K562 (cell line): ENCODE results near the gene IMMP2L. TPM values are rescaled to one million over a fixed set of nuclear protein-coding genes. Genes with fewer than 3 reads are reported as not detected.

Experiments
- ATAC-seq: fragments of 200-7000 bp; cut with Tn5 transposase; 3 replicates; pipeline ENCODE4 v1.9.1; 2020; ENCODE audit warnings: moderate library complexity
- BruUV-seq: library from RNA; stranded (reverse); fragments of 400-500 nt; replicated peaks from 2 replicates; lab custom pipeline; 2021; lab: Mats Ljungman, UMichigan
- CTCF ChIA-PET: fragments of 300-600 bp; formaldehyde crosslinking; extraction: SDS; loops from one replicate; lab custom pipeline; 2021; ENCODE audit warnings: low intra/inter-chr PET ratio; lab: Yijun Ruan, JAX
- POLR2A ChIA-PET: fragments of 300-600, 350-650 bp; sonication (Branson Sonifier 250); formaldehyde crosslinking; extraction: SDS; loops from one replicate; lab custom pipeline; 2021; ENCODE audit warnings: antibody characterized with exemption, inconsistent platforms; lab: Yijun Ruan, JAX
- DNase-seq, 4 experiments: peaks; one replicate each; pipeline versions ENCODE4 v3.0.0 to v3.0.0-alpha.2; 2011 to 2018; ENCODE audit warnings: low spot score in 3 of 4, mixed read lengths in 3 of 4; ENCODE audit errors: extremely low read depth in 1 of 4
- FAIRE-seq: peaks from 2 replicates; lab custom pipeline; 2011; peaks lifted over from hg19 to GRCh38; lab: Jason Lieb, UNC
- H2AFZ ChIP-seq: 2 replicates; pipeline ENCODE4 v1.6.0; 2011; ENCODE audit warnings: low read depth, low read length, control low read depth, inconsistent platforms
- H3K27ac ChIP-seq: fragments of 200-600 bp; 3 replicates; pipeline ENCODE4 v1.8.0; 2011; ENCODE audit warnings: low read depth, mild to moderate bottlenecking, control low read depth, inconsistent platforms, low read length, moderate library complexity, mixed read lengths; ENCODE audit errors: extremely low read depth
- H3K27me3 ChIP-seq, 2 experiments: fragments of 300-600 bp in 1 of 2; 2 replicates in 1 of 2; 3 replicates in 1 of 2; pipeline versions ENCODE4 v1.6.0 to v1.8.0; 2011; ENCODE audit warnings: inconsistent platforms in 2 of 2, low read length in 2 of 2, mild to moderate bottlenecking in 1 of 2, mixed read lengths in 1 of 2, moderate library complexity in 1 of 2; ENCODE audit not compliant: control insufficient read depth in 2 of 2, insufficient read depth in 2 of 2
- H3K36me3 ChIP-seq: fragments of 300-600 bp; 3 replicates; pipeline ENCODE4 v1.8.0; 2011; ENCODE audit warnings: mild to moderate bottlenecking, low read length, inconsistent platforms; ENCODE audit not compliant: control insufficient read depth, insufficient read depth
- H3K4me1 ChIP-seq, 2 experiments: fragments of 200-600 bp in 1 of 2; replicated peaks in 1 of 2; 2 replicates in 1 of 2; 3 replicates in 1 of 2; pipeline versions ENCODE4 v1.5.1 to v1.8.0; 2011; ENCODE audit warnings: inconsistent platforms in 2 of 2, low read length in 2 of 2, mild to moderate bottlenecking in 1 of 2, mixed read lengths in 1 of 2, moderate library complexity in 1 of 2; ENCODE audit not compliant: control insufficient read depth in 2 of 2, insufficient read depth in 2 of 2
- H3K4me2 ChIP-seq: 2 replicates; pipeline ENCODE4 v1.6.1; 2011; ENCODE audit warnings: low read length, control low read depth, inconsistent platforms, mixed read lengths; ENCODE audit not compliant: insufficient read depth
- H3K4me3 ChIP-seq: fragments of 200-600 bp; sonication (generic), shearing (Covaris generic); 2 replicates; pipeline ENCODE4 v1.5.1; 2016; ENCODE audit warnings: control low read depth, inconsistent platforms
- H3K79me2 ChIP-seq: fragments of 200-600 bp; 3 replicates; pipeline ENCODE4 v1.8.0; 2011; ENCODE audit warnings: low read length, inconsistent platforms; ENCODE audit not compliant: control insufficient read depth, insufficient read depth
- H3K9ac ChIP-seq, 2 experiments: 2 replicates each; pipeline versions ENCODE4 v1.6.0 to v1.6.1; 2011; ENCODE audit warnings: low read depth in 2 of 2, low read length in 2 of 2, control low read depth in 1 of 2, inconsistent platforms in 1 of 2, mild to moderate bottlenecking in 1 of 2, mixed read lengths in 1 of 2; ENCODE audit not compliant: insufficient read depth in 1 of 2
- H3K9me1 ChIP-seq: one replicate; pipeline ENCODE4 v1.6.0; 2011; ENCODE audit warnings: inconsistent platforms, mild to moderate bottlenecking, low read length, moderate library complexity; ENCODE audit not compliant: control insufficient read depth, insufficient read depth
- H3K9me3 ChIP-seq: replicated peaks from 2 replicates; pipeline ENCODE4 v1.5.1; 2011; ENCODE audit warnings: low read depth, low read length, inconsistent platforms; ENCODE audit not compliant: control insufficient read depth, insufficient read depth
- H4K20me1 ChIP-seq: replicated peaks from 2 replicates; pipeline ENCODE4 v1.6.1; 2011; ENCODE audit warnings: low read length, inconsistent platforms, mixed read lengths; ENCODE audit not compliant: control insufficient read depth, insufficient read depth
- ATF3 ChIP-seq, 2 experiments: fragments of 450-650 bp in 1 of 2; sonication (generic) in 1 of 2; formaldehyde crosslinking in 1 of 2; IDR thresholded peaks in 1 of 2; conservative IDR thresholded peaks in 1 of 2; 2 replicates each; pipeline versions ENCODE4 v1.6.1 to v1.8.1; 2016 to 2023; ENCODE audit warnings: mild to moderate bottlenecking in 2 of 2, moderate library complexity in 2 of 2, inconsistent platforms in 1 of 2, missing genetic modification reagents in 1 of 2
- ATF7 ChIP-seq: fragments of 450-650 bp; IDR thresholded peaks from 2 replicates; pipeline ENCODE4 v1.7.1; 2014; ENCODE audit warnings: mild to moderate bottlenecking, moderate library complexity
- CREB5 ChIP-seq: fragments of 250-450 bp; sonication (Bioruptor Pico); IDR thresholded peaks from 2 replicates; pipeline ENCODE4 v1.5.0; 2020; ENCODE audit warnings: mild to moderate bottlenecking
- FOSL1 ChIP-seq: fragments of 200-800 bp; sonication (Bioruptor generic); conservative IDR thresholded peaks from 2 replicates; pipeline ENCODE4 v1.6.1; 2016; ENCODE audit warnings: missing genetic modification characterization, missing compliant biosample characterization
- GTF3C2 ChIP-seq: IDR thresholded peaks from 3 replicates; pipeline ENCODE4 v1.6.1; 2011; ENCODE audit warnings: borderline replicate concordance, mild to moderate bottlenecking, moderate library complexity; ENCODE audit not compliant: insufficient read length; ENCODE audit errors: extremely low read depth
- KAT7 ChIP-seq: sonication (generic); formaldehyde crosslinking; IDR thresholded peaks from 2 replicates; pipeline ENCODE4 v1.8.0; 2022; ENCODE audit warnings: missing genetic modification reagents, mild to moderate bottlenecking, borderline replicate concordance
- KAT8 ChIP-seq: fragments of 450-650 bp; IDR thresholded peaks from 2 replicates; pipeline ENCODE4 v1.6.1; 2016; ENCODE audit warnings: low read depth, mild to moderate bottlenecking
- MLLT1 ChIP-seq, 2 experiments: fragments of 450-650 bp; IDR thresholded peaks; 2 replicates each; pipeline ENCODE4 v1.6.1; 2016
- POU5F1 ChIP-seq: fragments of 150-350 bp; IDR thresholded peaks from 2 replicates; pipeline ENCODE4 v1.6.1; 2014; ENCODE audit warnings: borderline replicate concordance, low read length, low read depth, mild to moderate bottlenecking; ENCODE audit not compliant: partially characterized antibody
- RAD51 ChIP-seq: fragments of 450-650 bp; IDR thresholded peaks from 2 replicates; pipeline ENCODE4 v1.7.1; 2016; ENCODE audit warnings: low read depth, mild to moderate bottlenecking, borderline replicate concordance
- SMAD4 ChIP-seq: fragments of 250-450 bp; sonication (Bioruptor Pico); conservative IDR thresholded peaks from 2 replicates; pipeline ENCODE4 v1.8.0; 2021; ENCODE audit warnings: inconsistent platforms, mild to moderate bottlenecking, moderate library complexity
- SREBF1 ChIP-seq: fragments of 150-350 bp; IDR thresholded peaks from 2 replicates; pipeline ENCODE4 v1.6.1; 2014; ENCODE audit warnings: antibody characterized with exemption, low read depth, low read length, borderline replicate concordance
- TRIM28 ChIP-seq: fragments of 450-650 bp; IDR thresholded peaks from 2 replicates; pipeline ENCODE4 v1.6.1; 2017
- U2AF1 ChIP-seq: fragments of 200-400 bp; formaldehyde crosslinking; optimal IDR thresholded peaks from 2 replicates; pipeline ENCODE3; 2017; ENCODE audit warnings: mild to moderate bottlenecking, low read depth, low read length, moderate library complexity
- WHSC1 ChIP-seq: IDR thresholded peaks from one replicate; pipeline ENCODE4 v1.6.1; 2012; ENCODE audit warnings: low read length, control low read depth, inconsistent platforms
- ZNF184 ChIP-seq: sonication (generic); formaldehyde crosslinking; IDR thresholded peaks from 2 replicates; pipeline ENCODE4 v1.5.0; 2020; ENCODE audit warnings: missing genetic modification reagents
- ZNF316 ChIP-seq: fragments of 450-650 bp; IDR thresholded peaks from 2 replicates; pipeline ENCODE4 v1.6.1; 2016
- WGBS: fragments of 100-300 bp; shearing (Covaris generic); methylation state at CpG from one replicate; pipeline ENCODE4 v1.1.6; 2016; ENCODE audit warnings: low coverage, mixed read lengths; ENCODE audit not compliant: insufficient coverage; ENCODE audit errors: missing lambda C conversion rate; 5-methylcytosine and 5-hydroxymethylcytosine counted together
- in situ Hi-C: fragments of 300-500 bp; cut with MboI; formaldehyde crosslinking; loops from 4 replicates; pipeline ENCODE4 v1.15.0; 2018; ENCODE audit warnings: inconsistent platforms, mixed read lengths
- intact Hi-C: fragments of 100-400 bp; cut with micrococcal nuclease; formaldehyde crosslinking; loops from 2 replicates; pipeline ENCODE4 v1.14.2; 2022
- polyA plus RNA-seq, 8 experiments: library from polyadenylated mRNA; depleted of rRNA in 4 of 8; stranded (reverse) in 5 of 8; unstranded in 3 of 8; fragments of >200 nt; fragmentation: Nextera tagmentation in 2 of 8; fragmentation: Illumina TruSeq in 1 of 8; extraction: Ambion mirVana in 2 of 8; extraction: Trizol in 1 of 8; gene quantifications; 2 replicates each; pipeline versions ENCODE4 v1.2.1 to v1.2.3, GENCODE V29; 2011 to 2014; ENCODE audit warnings: inconsistent platforms in 1 of 8, missing spikeins in 1 of 8
- total RNA-seq, 7 experiments: library from RNA; depleted of rRNA in 6 of 7; stranded (reverse); fragments of >200 nt in 6 of 7; fragmentation: Illumina TruSeq in 2 of 7; extraction: Trizol in 2 of 7; gene quantifications; 2 replicates each; pipeline versions ENCODE4 v1.2.1 to v1.2.3, GENCODE V29; 2011 to 2021; ENCODE audit warnings: low replicate concordance in 1 of 7

IMMP2L gene
- total and polyA plus RNA-seq, 9 of the 15 experiments (the other 6 are each of a cell fraction or from before 2014, with no cell fraction given), result 29.7 to 116 (median 53.0) TPM

DNA sequence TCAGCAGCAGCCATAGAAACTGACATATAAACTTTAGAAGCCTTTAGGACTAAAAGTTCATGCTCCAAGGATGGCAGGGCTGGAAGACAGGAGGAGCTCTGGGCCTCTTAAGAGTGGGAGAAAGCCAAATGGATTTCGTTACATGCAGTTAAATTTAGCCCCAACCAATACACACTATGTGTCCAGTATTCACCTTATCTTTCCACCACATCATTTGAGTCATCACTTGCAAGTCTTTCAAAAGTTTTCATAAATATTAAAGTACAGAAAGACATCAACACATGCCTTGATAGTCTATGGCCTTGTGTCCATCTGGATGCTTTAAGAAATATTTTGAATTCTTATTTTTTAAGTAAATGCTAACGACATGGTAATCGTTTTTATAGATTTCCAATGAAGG lies 863.7 kb downstream of the IMMP2L start:
- DNase-seq, result no peak
- in situ Hi-C loops, result no loop called here
- CTCF ChIA-PET, result no interaction called here
- no peak for TF ChIP-seq ZNF316
- no peak for TF ChIP-seq RAD51
- TF ChIP-seq ZNF184 (CRISPR knock-in tag), result no peak
- TF ChIP-seq ATF7, result no peak
- TF ChIP-seq SMAD4 (CRISPR knock-in tag), result no peak
- no peak for TF ChIP-seq SREBF1
- TF ChIP-seq CREB5 (CRISPR knock-in tag), result no peak
- no peak for TF ChIP-seq TRIM28
- peak; percentile 63 for TF ChIP-seq FOSL1 (tag)
- no peak for TF ChIP-seq U2AF1
- no peak for TF ChIP-seq KAT7
- TF ChIP-seq KAT8, result no peak
- no peak for TF ChIP-seq GTF3C2
- TF ChIP-seq MLLT1 (IDR thresholded peaks at IDR 0.05), result no peak
- peak; percentile 48 for TF ChIP-seq ATF3 (IDR thresholded peaks at IDR 0.05)
- TF ChIP-seq ATF3 (CRISPR knock-in tag; conservative IDR thresholded peaks at IDR 0.05), result no peak
- no peak for TF ChIP-seq WHSC1
- no peak for TF ChIP-seq POU5F1

More for the DNA sequence above, 863.7 kb downstream of the IMMP2L start:
- Histone ChIP-seq H2AFZ (no peak overlapping the region), H3K4me1 (no peaks in the 10 kb centered on the region), H3K27ac (no peak overlapping the region), H3K27me3 (no peaks in the 10 kb centered on the region), H4K20me1 (no peaks in the 10 kb centered on the region), H3K4me3 (no peak overlapping the region), H3K36me3 (no peaks in the 10 kb centered on the region), H3K4me2 (no peak overlapping the region), H3K9me1 (no peaks in the 10 kb centered on the region), H3K79me2 (no peaks in the 10 kb centered on the region), H3K9me3 (no peaks in the 10 kb centered on the region), H3K9ac (no peak overlapping the region)
- ATAC-seq, result no peak
- intact Hi-C loops, result no loop called here
- WGBS, result 2% methylated on average over 3 of the region's 3 CpGs
- BruUV-seq, result no TSS peak
- POLR2A ChIA-PET, result interaction anchor here (0.6 to 0.7 kb wide), 3 partner anchors 15 to 54 kb away, joined by 3 read pairs; no protein-coding TSS in a partner anchor
- no peak for FAIRE-seq
